ENCODE results near the gene C16orf95.

C16orf95 gene

GRCh38 chr16:87330646-87331045, 13.5 kb upstream of the C16orf95 start:
- DNase-seq, result no peak

DNA sequence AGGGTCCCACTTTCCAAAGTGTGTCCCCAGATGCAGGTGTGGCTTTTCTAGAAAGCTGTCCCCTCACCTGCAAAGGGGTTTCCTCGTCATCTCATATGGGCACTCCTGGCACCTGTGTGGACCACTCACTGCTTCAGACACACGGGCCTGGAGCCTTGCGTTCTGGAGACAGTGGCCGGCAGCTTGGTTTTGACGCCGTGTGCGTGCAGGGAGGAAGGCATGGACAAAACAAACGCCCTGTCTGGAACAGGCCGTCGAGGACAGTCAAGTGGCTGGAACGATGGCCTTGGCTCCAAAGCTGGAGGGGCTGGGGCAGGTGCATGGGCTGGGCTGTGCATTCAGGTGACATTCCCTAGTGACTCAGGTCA, 13.0 kb upstream of the C16orf95 start:
- no peak for DNase-seq

- no peak for DNase-seq
These were observed 12.5 kb upstream of the C16orf95 start for GRCh38 chr16:87329436-87330256.

GRCh38 chr16:87328846-87329245, 11.7 kb upstream of the C16orf95 start:
- DNase-seq, result no peak

GRCh38 chr16:87327798-87328495, 10.8 kb upstream of the C16orf95 start:
- DNase-seq, result no peak

GRCh38 chr16:87326151-87326571, 9.0 kb upstream of the C16orf95 start:
- no peak for DNase-seq

DNA sequence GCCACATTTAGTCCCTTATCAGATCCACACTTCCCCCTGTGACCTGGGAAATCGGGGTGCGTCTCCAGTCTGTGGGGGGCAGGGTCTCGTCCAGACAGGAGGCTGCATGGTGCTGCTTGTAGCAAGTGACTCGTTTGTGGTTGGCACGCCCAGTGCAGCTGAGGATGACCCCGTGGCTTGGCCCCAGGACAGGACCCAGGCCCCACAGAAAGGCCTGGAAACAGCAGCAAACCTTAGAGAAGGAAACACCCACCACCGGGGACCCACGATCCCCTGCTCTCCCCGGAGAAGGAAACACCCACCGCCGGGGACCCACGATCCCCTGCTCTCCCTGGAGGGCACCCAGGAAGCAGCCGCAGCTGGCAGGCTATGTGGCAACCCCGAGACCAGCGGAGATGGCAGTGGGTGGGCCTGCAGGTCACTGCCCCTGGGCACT, 8.2 kb upstream of the C16orf95 start:
- no peak for DNase-seq

DNA sequence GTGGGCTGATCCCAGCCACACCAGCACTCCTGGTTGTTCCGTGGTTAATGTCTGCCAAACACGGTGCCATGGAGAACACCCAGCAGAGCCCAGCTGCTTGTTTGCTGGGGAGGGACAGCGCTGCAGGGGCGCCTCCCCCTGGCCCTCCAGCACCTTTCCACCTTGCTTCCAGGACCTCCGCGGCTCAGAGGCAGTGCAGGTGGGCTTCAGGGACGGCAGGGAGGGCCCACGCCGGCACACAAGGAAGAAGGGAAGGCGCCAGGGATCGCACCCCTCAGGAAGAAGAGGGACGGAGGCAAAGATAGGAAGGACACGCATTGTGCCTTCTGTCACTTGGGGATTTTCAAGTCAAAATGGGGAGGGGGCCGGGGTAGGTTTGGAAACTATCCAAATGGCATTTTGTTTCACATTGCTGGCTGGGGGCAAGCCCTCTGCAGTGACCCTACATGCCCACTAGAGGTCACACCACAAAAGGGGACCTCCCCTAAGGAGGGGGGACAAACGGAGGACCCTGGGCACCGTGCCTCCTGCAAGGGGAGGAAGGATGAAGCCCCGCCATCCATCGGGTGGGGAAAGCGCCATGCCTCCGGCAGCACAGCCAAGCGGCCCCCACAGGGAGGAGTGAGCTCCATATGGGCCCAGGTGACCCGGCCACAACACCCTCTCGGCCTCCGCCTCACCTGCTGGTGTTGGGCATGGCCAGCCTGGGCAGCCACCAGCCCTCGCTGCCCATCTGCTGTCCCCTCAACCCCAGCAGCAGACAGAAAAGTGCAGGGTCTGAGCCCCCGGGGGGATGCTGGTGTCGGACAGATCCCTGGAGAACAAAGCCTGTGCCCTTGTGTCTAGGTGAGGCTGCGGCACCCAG, 7.5 kb upstream of the C16orf95 start:
- DNase-seq, result peak; percentile 25

- DNase-seq, result no peak
These were observed 6.7 kb upstream of the C16orf95 start for GRCh38 chr16:87323727-87324410.

DNA sequence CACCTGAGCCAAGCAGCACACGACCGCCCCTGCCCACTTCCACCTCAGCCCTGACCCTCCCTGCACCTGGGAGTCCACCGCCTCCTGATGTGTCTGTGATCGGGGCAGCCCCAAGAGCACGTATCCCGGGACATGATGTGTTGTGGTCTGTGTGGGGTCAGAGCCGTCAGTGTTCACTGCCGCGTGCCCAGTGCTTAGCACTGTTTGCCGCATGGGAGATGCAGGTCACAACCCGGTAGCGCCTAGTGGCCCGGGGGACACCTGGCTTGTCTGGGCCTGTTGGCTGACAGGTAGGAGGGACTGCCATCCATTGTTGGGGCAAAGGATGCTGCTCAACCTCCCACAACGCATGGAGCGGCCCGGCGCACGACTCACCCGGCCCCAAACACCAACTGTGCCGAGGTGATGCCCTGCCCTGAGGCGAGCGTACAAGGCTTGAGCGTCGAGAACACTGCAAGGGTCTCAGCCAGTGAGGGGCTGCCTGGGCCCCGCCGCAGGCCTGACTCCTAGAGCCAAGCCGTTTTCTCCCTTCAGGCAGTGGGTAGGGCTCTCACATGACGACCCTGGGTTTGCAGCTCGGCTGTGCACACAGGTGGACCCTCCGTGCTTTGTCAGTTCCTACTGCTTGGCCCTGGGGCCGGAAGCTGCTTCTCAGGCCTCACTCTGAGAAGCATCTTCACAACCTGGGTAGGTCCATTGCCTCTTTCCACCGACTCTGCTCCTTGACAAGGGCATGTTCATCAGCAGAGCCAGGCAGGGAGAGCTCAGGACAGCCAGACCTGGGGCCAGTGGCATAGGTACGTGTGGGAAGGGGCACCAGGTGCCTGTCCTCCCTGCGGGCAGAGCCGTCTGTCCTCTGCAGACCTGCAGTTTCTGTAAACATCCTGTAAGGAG, 5.9 kb upstream of the C16orf95 start:
- no peak for DNase-seq

GRCh38 chr16:87322360-87322759, 5.2 kb upstream of the C16orf95 start:
- DNase-seq, result no peak

- no peak for DNase-seq
These were observed 4.3 kb upstream of the C16orf95 start for GRCh38 chr16:87321336-87322107.

DNA sequence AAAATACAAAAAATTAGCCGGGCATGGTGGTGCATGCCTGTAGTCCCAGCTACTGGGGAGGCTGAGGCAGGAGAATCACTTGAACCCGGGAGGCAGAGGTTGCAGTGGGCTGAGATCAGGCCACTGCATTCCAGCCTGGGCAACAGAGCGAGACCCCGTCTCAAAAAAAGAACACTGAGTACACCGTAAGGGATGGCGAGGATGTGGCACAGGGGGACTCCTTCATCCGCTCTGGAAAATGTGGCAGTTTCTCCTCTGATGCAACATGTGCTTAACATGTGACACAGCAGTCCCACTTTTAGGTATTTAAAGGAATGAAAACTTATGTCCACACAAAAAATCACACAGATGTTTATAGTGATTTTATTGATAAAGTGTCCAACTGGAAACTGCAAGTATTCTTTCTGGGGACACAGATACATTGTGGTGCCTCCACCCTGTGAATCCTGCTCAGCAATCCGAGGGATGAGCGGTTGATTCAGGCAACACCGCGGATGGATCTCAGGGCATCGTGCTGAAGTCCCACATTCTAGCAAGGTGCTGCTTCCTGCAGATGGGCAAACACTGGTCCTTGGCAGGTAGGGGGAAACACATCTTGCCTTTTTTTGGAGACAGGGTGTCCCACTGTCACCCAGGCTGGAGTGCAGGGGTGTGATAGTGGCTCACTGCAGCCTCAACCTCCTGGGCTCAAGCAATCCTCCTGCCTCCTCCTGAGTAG, 3.5 kb upstream of the C16orf95 start:
- DNase-seq, result no peak

- DNase-seq, result no peak
These were observed 2.9 kb upstream of the C16orf95 start for GRCh38 chr16:87319997-87320491.

DNA sequence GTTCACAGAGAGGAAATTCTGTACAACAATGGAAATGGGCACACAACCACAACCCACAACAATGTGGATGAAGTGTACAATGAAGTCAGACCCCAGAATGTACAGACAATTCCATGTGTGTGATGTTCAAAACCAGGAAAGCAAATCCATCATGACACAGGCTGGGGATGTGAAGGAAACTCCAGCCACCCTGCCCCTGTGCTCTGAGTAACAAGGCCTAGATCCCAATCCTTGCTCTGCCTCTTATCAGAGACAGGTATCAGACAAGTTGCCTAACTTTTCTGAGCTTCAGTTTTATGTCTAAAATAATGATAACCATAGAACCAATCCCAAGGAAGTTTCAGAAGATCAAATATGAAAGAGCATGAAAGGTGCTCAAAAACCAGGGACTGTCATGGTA, 1.8 kb upstream of the C16orf95 start:
- no peak for DNase-seq

DNA sequence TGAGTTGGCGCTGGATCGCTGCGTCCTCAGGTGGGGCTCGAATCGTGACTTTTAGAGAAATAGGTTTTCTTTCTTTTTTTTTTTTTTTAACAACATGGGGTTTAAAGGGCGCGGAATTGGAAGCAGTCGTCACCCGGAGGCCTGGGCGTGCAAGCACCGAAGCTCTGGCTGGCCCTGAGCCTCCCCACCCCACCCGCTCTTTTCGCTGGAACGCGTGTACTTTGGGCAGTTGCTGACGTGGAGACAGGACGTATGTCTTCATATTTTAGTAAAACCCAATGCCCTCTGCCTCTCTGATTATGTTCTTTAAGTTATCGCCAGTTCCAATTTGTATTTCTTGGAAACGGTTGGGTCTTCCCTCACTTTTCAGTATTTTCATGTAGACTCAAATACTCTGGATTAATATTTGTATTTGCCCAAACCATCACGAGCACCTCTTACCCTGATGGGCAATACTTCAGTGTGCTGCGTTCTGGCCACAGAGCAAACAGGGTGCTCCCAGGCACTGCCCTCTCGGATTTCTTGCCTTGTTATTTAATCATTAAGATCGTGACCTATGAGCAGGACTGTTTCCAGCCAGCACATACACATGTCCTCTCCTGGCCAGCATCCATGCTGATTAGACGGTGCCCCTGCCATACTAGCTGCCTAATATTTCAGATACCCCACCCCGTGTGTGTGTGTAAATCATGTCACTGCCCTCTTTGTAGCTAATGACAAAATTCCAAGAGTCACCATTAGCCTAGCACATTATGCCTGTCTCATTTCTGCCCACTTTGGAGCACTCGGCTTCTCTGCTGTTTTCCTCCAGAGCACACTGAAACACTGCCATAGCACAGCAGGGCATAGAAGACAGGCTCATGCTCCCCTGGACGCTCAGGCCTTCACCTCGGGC, 805 bp upstream of the C16orf95 start:
- DNase-seq, result no peak

GRCh38 chr16:87316450-87316922, 706 bp downstream of the C16orf95 start:
- no peak for DNase-seq

GRCh38 chr16:87314990-87315420, 2.2 kb downstream of the C16orf95 start:
- no peak for DNase-seq

GRCh38 chr16:87312008-87312407, 5.2 kb downstream of the C16orf95 start:
- DNase-seq, result no peak
